ENCODE results near the gene PATL1. TPM values are rescaled to one million over a fixed set of nuclear protein-coding genes. Genes with fewer than 3 reads are reported as not detected.
"Not testable (repeated sequence)": the region's sequence is repeated elsewhere in the genome, so short reads cannot be mapped to it uniquely, and the experiment has no call there.

The PATL1 gene
- total RNA-seq, 2 experiments from 2014 or later, result 59.0 to 60.1 TPM

DNA sequence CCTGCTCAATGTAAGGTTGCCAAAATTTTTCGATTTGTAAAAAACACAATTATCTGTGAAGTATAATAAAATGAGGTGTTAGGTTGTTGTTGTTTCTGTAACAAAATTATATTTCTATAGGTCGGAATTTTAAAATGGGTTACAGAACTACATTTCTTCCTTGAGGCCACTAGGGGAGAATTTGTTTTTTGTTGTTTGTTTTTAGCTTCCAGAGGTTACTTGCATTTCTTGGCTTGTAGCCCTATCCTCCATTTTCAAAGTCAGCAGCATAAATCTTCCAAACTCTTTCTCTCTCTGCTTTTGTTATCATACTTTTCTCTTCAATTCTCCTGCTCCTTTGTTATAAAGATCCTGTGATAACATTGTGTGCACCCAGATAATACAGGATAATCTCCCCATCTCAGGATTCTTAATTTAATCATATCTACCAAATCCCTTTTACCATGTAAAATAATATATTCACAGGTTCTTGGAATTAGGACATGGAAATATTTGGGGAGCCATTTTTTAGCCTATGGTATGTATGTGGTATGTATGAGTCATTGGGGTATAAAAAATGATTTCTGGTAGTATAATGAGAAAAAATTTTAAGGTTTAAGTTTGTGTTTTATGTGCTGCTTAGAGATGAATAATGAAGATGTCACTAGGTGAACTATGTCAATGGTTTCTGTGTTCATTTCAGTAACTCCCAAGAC lies 9.4 kb upstream of the PATL1 start:
- ChIA-PET POLR2A (no interaction called here), CTCF (no interaction called here)

DNA sequence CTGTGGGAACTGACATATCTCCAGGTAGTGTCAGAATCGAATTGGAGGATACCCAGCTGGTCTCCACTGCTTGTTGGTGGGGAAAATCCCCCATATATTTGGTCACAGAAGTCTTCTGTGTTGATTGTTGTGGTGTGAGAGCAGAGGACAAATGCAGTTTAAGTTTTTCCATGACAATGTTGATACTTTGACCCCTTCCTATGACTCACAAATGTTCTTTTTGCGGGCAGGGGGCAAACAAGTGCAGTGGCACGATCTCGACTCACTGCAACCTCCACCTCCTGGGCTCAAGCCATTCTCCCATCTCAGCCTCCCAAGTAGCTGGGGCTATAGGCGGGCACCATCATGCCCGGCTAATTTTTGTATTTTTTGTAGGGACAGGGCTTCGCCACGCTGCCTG lies 7.4 kb upstream of the PATL1 start:
- ChIA-PET POLR2A (interaction anchor here (0.6 kb wide), 1 partner anchor 129 kb away, joined by 12 read pairs; no protein-coding TSS in a partner anchor), CTCF (interaction anchor here (0.6 kb wide), 1 partner anchor 44 kb away, joined by 3 read pairs; no protein-coding TSS in a partner anchor)

- ChIA-PET CTCF (no interaction called here), POLR2A (no interaction called here)
These were observed 5.5 kb upstream of the PATL1 start for GRCh38 chr11:59674291-59674690.

- POLR2A ChIA-PET, result no interaction called here
- CTCF ChIA-PET, result no interaction called here
These were observed 4.5 kb upstream of the PATL1 start for GRCh38 chr11:59673291-59673690.

- CTCF ChIA-PET, result no interaction called here
These were observed 2.6 kb upstream of the PATL1 start for GRCh38 chr11:59671471-59671870.

GRCh38 chr11:59669611-59670009 lies 773 bp upstream of the PATL1 start:
- CTCF ChIA-PET, result interaction anchor here (0.6 to 1.2 kb wide), 7 partner anchors 85 to 1775 kb away, joined by 3 to 6 read pairs (median 3); no protein-coding TSS in a partner anchor
- POLR2A ChIA-PET, result interaction anchor here (0.9 to 1.5 kb wide), 4 partner anchors 11 to 132 kb away, joined by 4 to 13 read pairs (median 8); partner anchors contain the start of gene OSBP

More at GRCh38 chr11:59671471-59671870, 2.6 kb upstream of the PATL1 start:
- POLR2A ChIA-PET, result no interaction called here

DNA sequence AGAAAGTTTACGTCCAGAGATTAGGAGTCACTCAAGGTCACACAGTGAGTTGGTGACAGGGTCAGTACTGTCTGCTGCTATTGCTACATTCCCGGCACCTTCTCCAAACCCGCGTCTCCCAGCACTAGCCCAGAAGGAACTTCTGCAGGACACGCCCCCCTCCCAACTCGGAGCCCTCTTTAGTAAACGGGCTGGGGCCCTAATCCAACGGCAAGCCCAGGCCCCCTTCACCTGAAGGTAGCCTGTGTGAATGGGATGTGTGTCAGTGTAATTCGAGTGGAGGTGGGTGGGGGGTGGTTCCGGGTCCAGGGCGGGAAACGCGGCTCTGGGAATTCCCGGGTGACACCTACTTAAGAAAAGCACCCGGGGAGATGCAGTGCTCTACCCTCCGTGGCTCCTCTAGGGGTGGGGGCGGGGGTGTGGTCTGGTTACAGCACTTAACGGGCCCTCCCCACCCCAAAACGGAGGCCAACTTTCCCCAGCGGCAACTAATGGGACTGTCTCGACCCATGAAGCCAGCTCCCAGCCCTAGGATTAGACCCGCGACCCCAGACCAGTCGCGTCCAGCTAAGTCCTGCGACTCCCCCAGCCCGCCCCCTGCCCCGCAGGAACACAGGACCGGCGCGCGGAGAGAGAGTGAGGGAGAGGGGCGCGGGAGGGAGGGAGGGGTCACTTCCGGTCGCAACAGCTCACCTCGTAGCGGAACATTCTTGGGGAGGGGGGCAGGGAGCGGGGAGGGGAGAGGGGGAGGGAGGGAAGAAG lies 468 bp downstream of the PATL1 start:
- POLR2A ChIA-PET, result interaction anchor here (0.7 to 1.5 kb wide), 5 partner anchors 12 to 108 kb away, joined by 3 to 13 read pairs (median 4); partner anchors contain the start of genes OSBP and STX3

DNA sequence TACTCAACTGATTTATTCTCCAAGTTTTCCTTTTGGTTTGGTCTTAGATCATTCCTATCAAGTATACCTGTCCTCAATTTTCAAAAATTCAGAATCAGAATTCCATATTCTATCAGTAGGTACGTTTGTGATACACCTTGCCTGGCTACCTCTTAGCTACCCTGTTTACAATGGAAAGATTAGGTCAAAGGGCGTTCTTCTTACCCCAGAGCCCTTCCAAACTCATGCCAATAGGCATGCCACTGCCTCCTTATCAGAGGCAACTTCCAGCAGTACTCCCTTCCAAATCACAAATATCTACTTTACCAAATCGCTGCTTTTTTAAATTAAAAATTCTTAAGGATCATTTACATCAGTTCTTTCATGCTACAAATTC lies 1.0 kb downstream of the PATL1 start:
- POLR2A ChIA-PET, result no interaction called here
- CTCF ChIA-PET, result no interaction called here

More for the DNA sequence above, 468 bp downstream of the PATL1 start:
- CTCF ChIA-PET, result interaction anchor here (0.7 to 1.2 kb wide), 3 partner anchors 53 to 108 kb away, joined by 3 read pairs; partner anchors contain the start of gene OSBP

DNA sequence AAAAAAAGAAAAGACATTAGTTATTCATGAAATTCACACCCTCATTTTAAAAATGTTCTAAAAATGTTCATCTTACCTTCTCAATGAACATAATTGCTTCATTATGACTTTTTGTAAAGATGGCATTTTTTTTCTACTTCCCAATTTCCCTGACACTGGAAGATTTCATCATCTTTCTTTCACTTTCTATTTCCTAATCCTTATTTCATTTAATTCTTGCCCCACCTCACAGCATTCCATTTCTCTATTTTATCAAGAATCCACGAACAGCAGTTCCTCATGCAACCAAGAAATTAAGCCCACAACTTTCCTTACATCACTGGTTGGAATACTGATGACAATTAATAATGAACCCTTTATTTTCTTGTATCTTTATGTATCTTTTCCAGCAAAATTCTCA lies 1.9 kb downstream of the PATL1 start:
- CTCF ChIA-PET, result no interaction called here
- POLR2A ChIA-PET, result no interaction called here

DNA sequence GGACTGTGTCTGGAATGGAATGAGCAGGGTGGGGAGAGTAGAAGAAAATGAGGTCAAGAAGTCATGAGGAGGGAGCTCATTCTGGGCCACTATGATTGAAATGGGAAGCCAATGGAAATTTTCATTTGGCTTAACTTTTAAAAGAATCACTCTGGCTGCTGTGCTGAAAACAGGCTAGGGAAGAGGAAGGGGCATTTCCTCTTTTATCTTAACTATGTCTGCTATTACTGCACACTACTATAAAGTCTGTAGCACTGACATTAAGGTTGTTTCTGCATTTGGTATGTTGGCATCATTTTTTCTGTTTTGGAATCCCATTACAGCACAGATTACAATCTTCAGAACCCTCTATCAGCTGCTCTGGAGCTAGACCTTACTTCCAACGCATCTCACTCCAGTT lies 8.2 kb downstream of the PATL1 start:
- POLR2A ChIA-PET, result interaction anchor here (0.6 to 0.9 kb wide), 2 partner anchors 10 to 13 kb away, joined by 4 to 11 read pairs; no protein-coding TSS in a partner anchor

DNA sequence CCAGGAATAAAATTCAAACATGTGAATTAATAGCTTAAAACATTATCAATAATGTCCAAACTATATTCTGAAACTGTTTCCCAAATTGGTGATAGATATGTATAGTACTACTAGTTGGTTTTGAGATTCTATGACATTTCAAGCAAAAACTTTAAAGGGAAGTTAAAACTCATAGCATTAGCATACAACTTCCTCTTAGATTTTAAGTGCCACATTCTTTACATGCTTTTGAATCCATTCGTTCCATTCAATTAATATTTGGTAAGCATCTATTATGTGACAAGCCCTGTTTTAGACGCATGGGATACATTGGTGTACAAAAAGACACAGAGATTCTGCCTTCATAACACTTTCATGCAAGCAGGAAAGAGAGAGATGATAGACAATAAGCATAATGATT lies 8.9 kb downstream of the PATL1 start:
- CTCF ChIA-PET, result no interaction called here
- POLR2A ChIA-PET, result no interaction called here

More for the DNA sequence above, 8.2 kb downstream of the PATL1 start:
- CTCF ChIA-PET, result interaction anchor here (1.1 kb wide), 1 partner anchor 44 kb away, joined by 3 read pairs; no protein-coding TSS in a partner anchor

- ChIA-PET CTCF (interaction anchor here (0.6 kb wide), 1 partner anchor 8 kb away, joined by 6 read pairs; no protein-coding TSS in a partner anchor), POLR2A (no interaction called here)
These were observed 10.8 kb downstream of the PATL1 start for GRCh38 chr11:59658036-59658435.

- ChIA-PET CTCF (interaction anchor here (1.6 kb wide), 1 partner anchor 39 kb away, joined by 3 read pairs; the partner anchor contains the start of gene OSBP), POLR2A (no interaction called here)
These were observed 13.9 kb downstream of the PATL1 start for GRCh38 chr11:59654893-59655292.

GRCh38 chr11:59647245-59647980 lies 21.4 kb downstream of the PATL1 start:
- ChIA-PET CTCF (interaction anchor here (0.7 kb wide), 1 partner anchor 110 kb away, joined by 3 read pairs; no protein-coding TSS in a partner anchor), POLR2A (interaction anchor here (0.8 kb wide), 1 partner anchor 14 kb away, joined by 4 read pairs; no protein-coding TSS in a partner anchor)

- ChIA-PET CTCF (no interaction called here), POLR2A (no interaction called here)
These were observed 24.3 kb downstream of the PATL1 start for GRCh38 chr11:59644528-59644927.

DNA sequence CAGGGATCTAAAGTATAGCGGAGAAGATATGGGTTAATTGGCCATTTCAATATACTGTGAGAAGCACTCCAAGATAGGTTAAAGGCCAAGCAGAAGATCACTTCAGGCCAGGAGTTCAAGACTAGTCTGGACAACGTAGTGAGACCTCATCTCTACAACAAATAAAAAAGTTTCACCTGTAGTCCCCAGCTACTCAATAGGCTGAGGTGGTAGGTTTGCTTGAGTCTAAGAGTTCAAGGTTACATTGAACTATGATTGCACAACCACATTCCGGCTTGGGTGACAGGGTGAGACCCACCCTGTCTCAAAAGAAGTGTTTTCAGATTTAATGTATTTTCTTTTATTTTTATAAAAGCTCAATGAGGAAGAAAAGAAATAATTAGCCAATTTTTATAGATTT lies 25.4 kb downstream of the PATL1 start:
- ChIA-PET POLR2A (no interaction called here), CTCF (no interaction called here)

GRCh38 chr11:59641156-59641555 lies 27.7 kb downstream of the PATL1 start:
- POLR2A ChIA-PET, result no interaction called here
- CTCF ChIA-PET, result no interaction called here

- CTCF ChIA-PET, result no interaction called here
- POLR2A ChIA-PET, result no interaction called here
These were observed 38.3 kb downstream of the PATL1 start for GRCh38 chr11:59630493-59630892.

DNA sequence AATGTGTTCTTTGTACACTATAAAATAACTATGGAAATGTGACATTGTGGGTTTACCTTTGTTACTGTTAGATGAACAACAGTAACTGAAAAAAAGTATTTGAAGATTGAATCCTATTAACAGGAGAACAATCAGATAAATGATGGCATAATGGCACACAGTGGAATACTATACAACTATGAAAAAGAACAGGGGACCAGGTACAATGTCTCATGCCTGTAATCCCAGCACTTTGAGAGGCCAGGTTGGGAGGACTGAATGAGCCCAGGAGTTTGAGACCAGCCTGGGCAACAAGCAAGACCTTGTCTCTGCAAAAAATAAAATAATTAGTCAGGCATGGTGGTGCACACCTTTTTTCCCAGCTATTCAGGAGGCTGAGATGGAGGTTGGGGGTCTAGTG lies 38.8 kb downstream of the PATL1 start:
- ChIA-PET POLR2A (no interaction called here), CTCF (no interaction called here)

GRCh38 chr11:59626969-59627368 lies 41.9 kb downstream of the PATL1 start:
- CTCF ChIA-PET, POLR2A ChIA-PET: not testable (repeated sequence)
